Suprapubic skin (tissue), 4 donors: Measurements from ENCODE around the gene CTNND2. TPM values are rescaled to one million over a fixed set of nuclear protein-coding genes. Genes with fewer than 3 reads are reported as not detected.

Experiments used
- DNase-seq, 2 donors: peaks; one replicate each; pipeline ENCODE4 v3.0.0-alpha.2; 2019; ENCODE audit warnings: low spot score in 2 of 2
- H3K27ac ChIP-seq: fragments of 200-600 bp; sonication (generic); one replicate; pipeline ENCODE4 v1.5.1; 2019
- H3K27me3 ChIP-seq: fragments of 200-600 bp; sonication (generic); one replicate; pipeline ENCODE4 v1.5.1; 2019
- H3K36me3 ChIP-seq: fragments of 200-600 bp; sonication (generic); one replicate; pipeline ENCODE4 v1.5.1; 2019
- H3K4me1 ChIP-seq: fragments of 200-600 bp; sonication (generic); one replicate; pipeline ENCODE4 v1.5.1; 2019
- H3K4me3 ChIP-seq: fragments of 200-600 bp; sonication (generic); one replicate; pipeline ENCODE4 v1.5.1; 2019; ENCODE audit warnings: mild to moderate bottlenecking
- H3K9me3 ChIP-seq: fragments of 200-600 bp; sonication (generic); one replicate; pipeline ENCODE4 v1.5.1; 2019
- EP300 ChIP-seq: sonication (generic); formaldehyde crosslinking; IDR thresholded peaks from one replicate; pipeline ENCODE4 v1.6.1; 2017; ENCODE audit warnings: antibody characterized with exemption
- POLR2A ChIP-seq, 2 donors: fragments of 450-650 bp; IDR thresholded peaks; one replicate each; pipeline ENCODE4 v1.6.1; 2017; ENCODE audit warnings: antibody characterized with exemption in 2 of 2, mild to moderate bottlenecking in 2 of 2, moderate library complexity in 2 of 2
- POLR2AphosphoS5 ChIP-seq, 3 donors: sonication (generic); formaldehyde crosslinking; IDR thresholded peaks; one replicate each; pipeline ENCODE4 v1.6.1; 2017; ENCODE audit warnings: antibody characterized with exemption in 3 of 3
- WGBS: methylation state at CpG from one replicate; pipeline ENCODE4 v1.1.5; 2018; 5-methylcytosine and 5-hydroxymethylcytosine counted together
- total RNA-seq, 4 donors: library from RNA; depleted of rRNA; stranded (reverse); fragments of >200 nt; gene quantifications; one replicate each; pipeline ENCODE4 v1.1.0, GENCODE V29; 2016
- TF ChIP-seq, protein P1 (sequence below), 2 donors: fragments of 200-600 bp in 1 of 2; fragments of 450-650 bp in 1 of 2; sonication (generic) in 1 of 2; IDR thresholded peaks; one replicate each; pipeline ENCODE4 v1.5.1; 2016 to 2019; ENCODE audit warnings: antibody characterized with exemption in 2 of 2, mild to moderate bottlenecking in 1 of 2, moderate library complexity in 1 of 2

CTNND2 gene
- total RNA-seq, 4 donors from 2014 or later, result 0.40 to 3.8 (median 2.2) TPM

DNA sequence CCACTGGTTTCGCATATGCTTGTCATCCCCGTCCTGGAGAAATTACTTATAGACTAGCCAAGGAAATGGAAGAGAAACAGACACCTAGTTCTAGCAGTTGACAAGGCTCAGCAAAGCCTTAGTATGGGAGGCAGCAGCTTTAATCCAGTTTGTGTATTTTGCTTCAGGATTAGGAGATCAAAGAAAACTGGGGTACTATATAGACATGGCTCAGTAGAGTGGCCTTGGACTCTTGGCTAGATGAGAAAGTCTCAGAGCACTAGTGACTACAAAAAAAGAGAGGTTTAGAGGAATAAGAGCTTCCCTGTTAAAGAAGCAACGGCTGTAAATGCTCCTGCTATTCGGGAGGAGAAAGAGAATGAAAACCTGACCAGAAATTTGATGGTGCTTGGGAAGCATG, 349.1 kb downstream of the CTNND2 start:
- no peak for DNase-seq
- H3K27me3 ChIP-seq, result no peaks in the 10 kb centered on the region
- no peaks in the 10 kb centered on the region for H3K9me3 ChIP-seq
- TF ChIP-seq EP300 (no peak), POLR2A (IDR thresholded peaks at IDR 0.05) (no peak), POLR2AphosphoS5 (IDR thresholded peaks at IDR 0.05) (no peak)
- TF ChIP-seq, protein P1, sequence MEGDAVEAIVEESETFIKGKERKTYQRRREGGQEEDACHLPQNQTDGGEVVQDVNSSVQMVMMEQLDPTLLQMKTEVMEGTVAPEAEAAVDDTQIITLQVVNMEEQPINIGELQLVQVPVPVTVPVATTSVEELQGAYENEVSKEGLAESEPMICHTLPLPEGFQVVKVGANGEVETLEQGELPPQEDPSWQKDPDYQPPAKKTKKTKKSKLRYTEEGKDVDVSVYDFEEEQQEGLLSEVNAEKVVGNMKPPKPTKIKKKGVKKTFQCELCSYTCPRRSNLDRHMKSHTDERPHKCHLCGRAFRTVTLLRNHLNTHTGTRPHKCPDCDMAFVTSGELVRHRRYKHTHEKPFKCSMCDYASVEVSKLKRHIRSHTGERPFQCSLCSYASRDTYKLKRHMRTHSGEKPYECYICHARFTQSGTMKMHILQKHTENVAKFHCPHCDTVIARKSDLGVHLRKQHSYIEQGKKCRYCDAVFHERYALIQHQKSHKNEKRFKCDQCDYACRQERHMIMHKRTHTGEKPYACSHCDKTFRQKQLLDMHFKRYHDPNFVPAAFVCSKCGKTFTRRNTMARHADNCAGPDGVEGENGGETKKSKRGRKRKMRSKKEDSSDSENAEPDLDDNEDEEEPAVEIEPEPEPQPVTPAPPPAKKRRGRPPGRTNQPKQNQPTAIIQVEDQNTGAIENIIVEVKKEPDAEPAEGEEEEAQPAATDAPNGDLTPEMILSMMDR (IDR thresholded peaks at IDR 0.05), result no peak
- H3K4me3 ChIP-seq, result no peak overlapping the region
- H3K27ac ChIP-seq, result no peak overlapping the region
- H3K4me1 ChIP-seq, result no peaks in the 10 kb centered on the region
- 86% methylated on average over 4 of the region's 4 CpGs for WGBS
- no peaks in the 10 kb centered on the region for H3K36me3 ChIP-seq

DNA sequence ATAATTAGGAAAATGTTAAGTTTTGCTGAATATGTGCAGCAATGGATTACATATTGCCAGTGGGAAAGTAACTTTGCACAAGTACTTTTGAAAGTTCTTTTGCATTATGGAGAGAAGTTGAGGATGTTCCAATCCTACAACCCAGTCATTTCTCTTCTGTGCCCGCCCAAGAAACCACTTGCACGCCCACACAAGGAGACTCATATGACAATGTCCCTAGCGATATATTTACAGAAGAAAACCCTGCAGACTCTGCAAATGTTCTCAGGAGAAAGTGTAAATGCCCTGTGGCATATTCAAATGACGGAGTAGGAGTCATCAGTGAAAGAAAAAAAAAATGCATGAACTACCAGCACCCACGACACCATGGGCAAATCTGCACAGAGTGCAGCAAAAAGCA, 356.5 kb downstream of the CTNND2 start:
- H3K9me3 ChIP-seq, result no peaks in the 10 kb centered on the region
- H3K4me3 ChIP-seq, result no peak overlapping the region
- no peaks in the 10 kb centered on the region for H3K36me3 ChIP-seq
- 64% methylated on average over 5 of the region's 5 CpGs for WGBS
- no peaks in the 10 kb centered on the region for H3K27me3 ChIP-seq
- H3K4me1 ChIP-seq, result no peaks in the 10 kb centered on the region
- H3K27ac ChIP-seq, result no peak overlapping the region
- TF ChIP-seq POLR2AphosphoS5 (IDR thresholded peaks at IDR 0.05), result no peak
- TF ChIP-seq, protein P1 (IDR thresholded peaks at IDR 0.05), result no peak
- no peak for TF ChIP-seq EP300
- TF ChIP-seq POLR2A (IDR thresholded peaks at IDR 0.05), result no peak
- no peak for DNase-seq

DNA sequence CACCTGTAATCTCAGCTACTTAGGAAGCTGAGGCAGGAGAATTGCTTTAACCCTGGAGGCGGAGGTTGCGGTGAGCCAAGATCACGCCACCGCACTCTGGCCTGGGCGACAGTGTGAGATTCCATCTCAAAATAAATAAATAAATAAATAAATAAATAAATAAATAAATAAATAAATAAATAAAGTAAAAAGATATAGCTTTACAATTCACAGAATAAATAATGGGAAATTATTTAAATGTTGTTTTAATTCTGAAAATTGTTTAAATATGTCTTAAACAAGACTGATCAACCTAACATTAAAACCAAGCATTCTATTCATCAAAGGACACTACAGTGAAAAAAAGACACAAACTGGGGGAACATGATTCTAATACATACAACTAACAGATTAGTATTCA, 357.1 kb downstream of the CTNND2 start:
- H3K4me1 ChIP-seq, result no peaks in the 10 kb centered on the region
- no peaks in the 10 kb centered on the region for H3K27me3 ChIP-seq
- WGBS, result 99% methylated on average over 5 of the region's 5 CpGs
- no peak overlapping the region for H3K4me3 ChIP-seq
- H3K9me3 ChIP-seq, result no peaks in the 10 kb centered on the region
- H3K27ac ChIP-seq, result no peak overlapping the region
- DNase-seq, result no peak
- no peaks in the 10 kb centered on the region for H3K36me3 ChIP-seq
- TF ChIP-seq POLR2A (IDR thresholded peaks at IDR 0.05) (no peak), POLR2AphosphoS5 (IDR thresholded peaks at IDR 0.05) (no peak), EP300 (no peak)
- TF ChIP-seq, protein P1 (IDR thresholded peaks at IDR 0.05), result no peak

DNA sequence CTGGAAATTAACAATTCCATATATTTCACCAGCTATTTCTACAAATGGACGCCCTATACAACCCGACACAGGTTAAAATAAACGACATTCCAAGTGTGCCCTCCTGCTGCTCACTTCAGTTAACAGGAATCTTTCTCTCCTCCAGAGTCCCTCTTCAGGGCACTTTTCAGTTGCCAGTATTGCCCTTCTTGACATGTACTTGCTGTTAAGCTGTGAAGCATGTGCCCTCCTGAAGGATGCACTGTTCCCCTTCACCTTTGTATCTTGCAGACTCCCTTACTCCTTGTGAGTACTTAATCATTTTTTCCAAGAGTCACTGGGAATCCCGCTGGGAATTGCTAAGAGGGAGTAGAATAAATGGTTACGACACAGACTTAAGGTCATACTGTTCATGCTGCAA, 364.1 kb downstream of the CTNND2 start:
- TF ChIP-seq POLR2AphosphoS5 (IDR thresholded peaks at IDR 0.05), result no peak
- no peak for TF ChIP-seq POLR2A (IDR thresholded peaks at IDR 0.05)
- TF ChIP-seq, protein P1 (IDR thresholded peaks at IDR 0.05), result no peak
- no peak for TF ChIP-seq EP300
- no peak overlapping the region for H3K4me3 ChIP-seq
- no peaks in the 10 kb centered on the region for H3K9me3 ChIP-seq
- H3K27ac ChIP-seq, result no peak overlapping the region
- H3K36me3 ChIP-seq, result no peaks in the 10 kb centered on the region
- DNase-seq, result no peak
- no peaks in the 10 kb centered on the region for H3K27me3 ChIP-seq
- 92% methylated on average over 5 of the region's 5 CpGs for WGBS
- no peaks in the 10 kb centered on the region for H3K4me1 ChIP-seq

DNA sequence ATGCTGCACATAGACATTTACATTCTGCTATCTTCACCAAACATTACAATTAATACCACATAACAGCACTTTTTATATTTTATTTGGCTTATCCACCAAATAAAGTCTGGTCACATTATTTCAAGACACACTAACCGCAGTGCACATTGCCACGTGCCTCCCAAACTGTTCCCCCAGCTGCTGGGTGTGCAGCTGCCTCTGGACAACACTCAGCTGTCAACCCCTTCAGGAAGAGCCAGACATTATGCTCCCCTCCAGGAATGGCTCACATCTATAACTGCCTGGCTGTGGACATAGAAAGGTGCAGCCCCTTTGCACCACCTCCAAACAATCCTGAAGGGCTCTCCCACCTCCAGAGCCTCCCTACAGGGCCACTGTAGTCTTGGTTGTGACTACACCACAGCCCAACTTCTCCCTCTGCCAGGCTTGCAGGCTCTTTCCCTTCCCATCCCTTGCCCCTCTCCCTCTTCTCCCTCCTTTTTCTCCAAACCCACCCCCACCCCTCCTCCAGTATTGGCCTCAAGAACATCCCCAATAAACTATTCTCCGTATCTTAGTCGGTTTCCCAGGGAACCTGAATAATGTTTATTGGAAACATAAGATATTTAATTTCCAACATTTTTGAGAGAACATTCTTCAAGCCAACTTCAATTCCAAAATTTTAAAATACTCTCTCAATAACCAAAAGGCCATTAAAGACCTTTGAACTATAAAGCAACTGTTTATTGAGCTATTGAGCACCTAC, 372.3 kb downstream of the CTNND2 start:
- no peak for DNase-seq
- H3K9me3 ChIP-seq, result no peaks in the 10 kb centered on the region
- no peaks in the 10 kb centered on the region for H3K4me1 ChIP-seq
- no peak for TF ChIP-seq POLR2AphosphoS5 (IDR thresholded peaks at IDR 0.05)
- TF ChIP-seq POLR2A (IDR thresholded peaks at IDR 0.05), result no peak
- no peak for TF ChIP-seq EP300
- TF ChIP-seq, protein P1 (IDR thresholded peaks at IDR 0.05), result no peak
- 71% methylated on average over 4 of the region's 4 CpGs for WGBS
- no peaks in the 10 kb centered on the region for H3K36me3 ChIP-seq
- no peaks in the 10 kb centered on the region for H3K27me3 ChIP-seq
- H3K27ac ChIP-seq, result no peak overlapping the region
- H3K4me3 ChIP-seq, result no peak overlapping the region
